ENCODE measurements around the gene PACSIN2.
A peak's percentile ranks its signal among the peaks of the same experiment; 100 is the strongest.

The PACSIN2 gene

GRCh38 chr22:42893371-42894150 is 121.4 kb downstream of the PACSIN2 start:
- Mint-ChIP-seq H3K9me3 (no peaks in the 10 kb centered on the region), H3K4me3 (no peak overlapping the region), H3K27ac (no peak overlapping the region), H3K27me3 (no peaks in the 10 kb centered on the region), H3K4me1 (peaks cover 54% of the 10 kb centered on the region)
- DNase-seq (no peak), ATAC-seq (no peak)

GRCh38 chr22:42892571-42893316 is 122.2 kb downstream of the PACSIN2 start:
- ATAC-seq: no peak
- DNase-seq: no peak
- H3K27ac Mint-ChIP-seq: no peak overlapping the region

GRCh38 chr22:42892156-42892555 is 122.8 kb downstream of the PACSIN2 start:
- Mint-ChIP-seq H3K4me1 (peaks cover 50% of the 10 kb centered on the region), H3K27me3 (no peaks in the 10 kb centered on the region), H3K9me3 (no peaks in the 10 kb centered on the region), H3K27ac (no peak overlapping the region), H3K4me3 (no peak overlapping the region)
- ATAC-seq (no peak), DNase-seq (no peak)

More at GRCh38 chr22:42892571-42893316, 122.2 kb downstream of the PACSIN2 start:
- Mint-ChIP-seq H3K27me3 (no peaks in the 10 kb centered on the region), H3K4me3 (no peak overlapping the region), H3K9me3 (no peaks in the 10 kb centered on the region), H3K4me1 (peaks cover 55% of the 10 kb centered on the region)

- H3K4me1 Mint-ChIP-seq: peaks cover 48% of the 10 kb centered on the region
- no peaks in the 10 kb centered on the region for H3K27me3 Mint-ChIP-seq
- H3K4me3 Mint-ChIP-seq: no peak overlapping the region
- ATAC-seq (no peak), DNase-seq (no peak)
- no peaks in the 10 kb centered on the region for H3K9me3 Mint-ChIP-seq
- H3K27ac Mint-ChIP-seq: no peak overlapping the region
Measured at GRCh38 chr22:42891696-42892095, 123.3 kb downstream of the PACSIN2 start.

GRCh38 chr22:42891008-42891407 is 123.9 kb downstream of the PACSIN2 start:
- Mint-ChIP-seq H3K4me3 (no peak overlapping the region), H3K9me3 (no peaks in the 10 kb centered on the region), H3K27me3 (no peaks in the 10 kb centered on the region), H3K4me1 (peaks cover 41% of the 10 kb centered on the region), H3K27ac (peak overlapping the region in 1 of 2 donors; percentile 61)
- DNase-seq (no peak), ATAC-seq (no peak)

GRCh38 chr22:42889304-42889703 is 125.6 kb downstream of the PACSIN2 start:
- H3K27ac Mint-ChIP-seq: peak overlapping the region in 1 of 2 donors; percentile 42
- no peak for DNase-seq
- no peaks in the 10 kb centered on the region for H3K27me3 Mint-ChIP-seq
- H3K4me3 Mint-ChIP-seq: peak overlapping the region; percentile 2 to 4
- peak; percentile 66 for ATAC-seq
- H3K4me1 Mint-ChIP-seq: peaks cover 25% of the 10 kb centered on the region
- no peaks in the 10 kb centered on the region for H3K9me3 Mint-ChIP-seq

GRCh38 chr22:42887523-42888507 is 127.1 kb downstream of the PACSIN2 start:
- H3K4me1 Mint-ChIP-seq: peaks cover 14% of the 10 kb centered on the region

GRCh38 chr22:42887120-42887519 is 127.8 kb downstream of the PACSIN2 start:
- Mint-ChIP-seq H3K9me3 (no peaks in the 10 kb centered on the region), H3K4me3 (no peak overlapping the region), H3K27me3 (no peaks in the 10 kb centered on the region), H3K27ac (no peak overlapping the region), H3K4me1 (peaks cover 14% of the 10 kb centered on the region)
- ATAC-seq (no peak), DNase-seq (no peak)

More at GRCh38 chr22:42887523-42888507, 127.1 kb downstream of the PACSIN2 start:
- Mint-ChIP-seq H3K27me3 (no peaks in the 10 kb centered on the region), H3K4me3 (no peak overlapping the region), H3K9me3 (no peaks in the 10 kb centered on the region), H3K27ac (peak overlapping the region; percentile 56 to 88)
- DNase-seq (no peak), ATAC-seq (no peak)

- H3K4me3 Mint-ChIP-seq: no peak overlapping the region
- no peaks in the 10 kb centered on the region for H3K9me3 Mint-ChIP-seq
- no peaks in the 10 kb centered on the region for H3K27me3 Mint-ChIP-seq
- peaks cover 14% of the 10 kb centered on the region for H3K4me1 Mint-ChIP-seq
- DNase-seq (no peak), ATAC-seq (no peak)
- peak overlapping the region in 1 of 2 donors; percentile 83 for H3K27ac Mint-ChIP-seq
Measured at GRCh38 chr22:42885446-42885845, 129.5 kb downstream of the PACSIN2 start.

- H3K27me3 Mint-ChIP-seq: no peaks in the 10 kb centered on the region
- H3K4me3 Mint-ChIP-seq: no peak overlapping the region
- no peak for ATAC-seq
- peak overlapping the region; percentile 61 to 83 for H3K27ac Mint-ChIP-seq
- peaks cover 14% of the 10 kb centered on the region for H3K4me1 Mint-ChIP-seq
- DNase-seq: no peak
- H3K9me3 Mint-ChIP-seq: no peaks in the 10 kb centered on the region
Measured at GRCh38 chr22:42884616-42885375, 130.2 kb downstream of the PACSIN2 start.

GRCh38 chr22:42883970-42884369 is 131.0 kb downstream of the PACSIN2 start:
- ATAC-seq: no peak
- Mint-ChIP-seq H3K4me3 (no peak overlapping the region), H3K9me3 (no peaks in the 10 kb centered on the region), H3K27me3 (no peaks in the 10 kb centered on the region), H3K4me1 (peaks cover 7% of the 10 kb centered on the region), H3K27ac (no peak overlapping the region)
- DNase-seq: no peak

- H3K9me3 Mint-ChIP-seq: no peaks in the 10 kb centered on the region
- no peak overlapping the region for H3K27ac Mint-ChIP-seq
- ATAC-seq (no peak), DNase-seq (no peak)
- H3K4me1 Mint-ChIP-seq: peaks cover 3% of the 10 kb centered on the region
- H3K4me3 Mint-ChIP-seq: no peak overlapping the region
- H3K27me3 Mint-ChIP-seq: no peaks in the 10 kb centered on the region
Measured at GRCh38 chr22:42883121-42883520, 131.8 kb downstream of the PACSIN2 start.

- Mint-ChIP-seq H3K27me3 (no peaks in the 10 kb centered on the region), H3K27ac (peak overlapping the region in 1 of 2 donors; percentile 19), H3K9me3 (no peaks in the 10 kb centered on the region), H3K4me1 (no peaks in the 10 kb centered on the region), H3K4me3 (no peak overlapping the region)
- DNase-seq (no peak), ATAC-seq (no peak)
Measured at GRCh38 chr22:42881982-42882656, 132.8 kb downstream of the PACSIN2 start.

- Mint-ChIP-seq H3K27me3 (no peaks in the 10 kb centered on the region), H3K4me1 (no peaks in the 10 kb centered on the region), H3K27ac (no peak overlapping the region), H3K9me3 (no peaks in the 10 kb centered on the region), H3K4me3 (no peak overlapping the region)
- DNase-seq (no peak), ATAC-seq (no peak)
Measured at GRCh38 chr22:42881298-42881697, 133.7 kb downstream of the PACSIN2 start.
